Measurements from ENCODE around the gene HSPA12A. TPM values are rescaled to one million over a fixed set of nuclear protein-coding genes. Genes with fewer than 3 reads are reported as not detected.

HSPA12A gene
- polyA plus RNA-seq, 1 donor (not counting 4 experiments of a cell fraction or from before 2014, with no cell fraction given) = 8.1 TPM

- dilution Hi-C loops (cut with MboI; ENCODE audit: extremely low pct_ligation_motif_present, low sequenced_read_pairs) = no loop called here
- no peak for FAIRE-seq
Measured at GRCh38 chr10:116747325-116747724, 5.0 kb upstream of the HSPA12A start.

DNA sequence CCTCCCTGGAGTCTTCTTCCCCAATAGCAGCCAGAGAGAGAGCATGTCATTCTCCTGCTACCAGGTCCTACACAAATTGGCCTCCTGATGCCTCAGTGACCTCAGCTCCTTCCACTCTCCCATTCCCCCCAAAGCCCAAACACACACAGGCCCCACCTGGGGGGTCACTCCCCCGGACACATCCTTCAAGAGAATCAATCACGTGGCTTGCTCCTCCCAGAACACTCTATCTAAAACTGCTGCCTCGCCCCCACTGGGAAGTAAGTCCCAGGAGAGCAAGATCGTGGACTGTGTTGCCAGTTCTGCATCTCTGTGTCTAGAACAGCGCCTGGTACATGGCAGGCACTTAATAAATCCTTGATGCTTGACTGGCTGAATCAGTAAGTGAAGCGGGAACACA, 2.5 kb upstream of the HSPA12A start:
- dilution Hi-C loops (cut with MboI; ENCODE audit: extremely low pct_ligation_motif_present, low sequenced_read_pairs) = no loop called here
- Histone ChIP-seq H3K36me3 (ENCODE audit: control insufficient read depth in 2 of 2, extremely low read depth in 1 of 2, insufficient read depth in 2 of 2, low read length in 2 of 2) (no peaks in the 10 kb centered on the region), H3K27me3 (ENCODE audit: control insufficient read depth, extremely low read depth, insufficient read depth, low read length) (no peaks in the 10 kb centered on the region), H3K4me2 (ENCODE audit: control insufficient read depth, extremely low read depth, insufficient read depth, low read depth, low read length) (no peak overlapping the region), H3K4me1 (ENCODE audit: control insufficient read depth, extremely low read depth, insufficient read depth, low read length) (peaks cover 16% of the 10 kb centered on the region), H2AFZ (ENCODE audit: control insufficient read depth, low read length) (no peak overlapping the region), H3K9me1 (ENCODE audit: control insufficient read depth, extremely low read depth, insufficient read depth, low read length) (no peaks in the 10 kb centered on the region), H3K79me2 (ENCODE audit: control insufficient read depth, insufficient read depth, low read length) (no peaks in the 10 kb centered on the region), H3K9me3 (ENCODE audit: control insufficient read depth, low read depth, low read length) (no peaks in the 10 kb centered on the region), H3K9ac (ENCODE audit: control insufficient read depth, extremely low read depth, insufficient read depth, low read length) (no peak overlapping the region), H3K4me3 (ENCODE audit: control insufficient read depth in 2 of 3, extremely low read depth in 1 of 3, insufficient read depth in 2 of 3, low read depth in 1 of 3, low read length in 3 of 3) (no peak overlapping the region), H4K20me1 (ENCODE audit: control insufficient read depth, extremely low read depth, insufficient read depth, low read length) (peaks cover 1% of the 10 kb centered on the region), H3K27ac (ENCODE audit: control insufficient read depth, insufficient read depth, low read length) (no peak overlapping the region)
- no peak for FAIRE-seq
- TF ChIP-seq, protein P1, sequence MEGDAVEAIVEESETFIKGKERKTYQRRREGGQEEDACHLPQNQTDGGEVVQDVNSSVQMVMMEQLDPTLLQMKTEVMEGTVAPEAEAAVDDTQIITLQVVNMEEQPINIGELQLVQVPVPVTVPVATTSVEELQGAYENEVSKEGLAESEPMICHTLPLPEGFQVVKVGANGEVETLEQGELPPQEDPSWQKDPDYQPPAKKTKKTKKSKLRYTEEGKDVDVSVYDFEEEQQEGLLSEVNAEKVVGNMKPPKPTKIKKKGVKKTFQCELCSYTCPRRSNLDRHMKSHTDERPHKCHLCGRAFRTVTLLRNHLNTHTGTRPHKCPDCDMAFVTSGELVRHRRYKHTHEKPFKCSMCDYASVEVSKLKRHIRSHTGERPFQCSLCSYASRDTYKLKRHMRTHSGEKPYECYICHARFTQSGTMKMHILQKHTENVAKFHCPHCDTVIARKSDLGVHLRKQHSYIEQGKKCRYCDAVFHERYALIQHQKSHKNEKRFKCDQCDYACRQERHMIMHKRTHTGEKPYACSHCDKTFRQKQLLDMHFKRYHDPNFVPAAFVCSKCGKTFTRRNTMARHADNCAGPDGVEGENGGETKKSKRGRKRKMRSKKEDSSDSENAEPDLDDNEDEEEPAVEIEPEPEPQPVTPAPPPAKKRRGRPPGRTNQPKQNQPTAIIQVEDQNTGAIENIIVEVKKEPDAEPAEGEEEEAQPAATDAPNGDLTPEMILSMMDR (optimal IDR thresholded peaks at IDR 0.05 in 1 of 3, IDR thresholded peaks at IDR 0.05 in 1 of 3, conservative IDR thresholded peaks at IDR 0.05 in 1 of 3; ENCODE audit: extremely low read depth in 1 of 3, insufficient read depth in 2 of 3, low read length in 3 of 3) = no peak
- no peak for TF ChIP-seq EZH2 (IDR thresholded peaks at IDR 0.05; ENCODE audit: low read length)
- DNase-seq (ENCODE audit: low read depth, low spot score) = no peak

More at GRCh38 chr10:116747325-116747724, 5.0 kb upstream of the HSPA12A start:
- Histone ChIP-seq H3K27ac (ENCODE audit: control insufficient read depth, insufficient read depth, low read length) (no peak overlapping the region), H3K9ac (ENCODE audit: control insufficient read depth, extremely low read depth, insufficient read depth, low read length) (no peak overlapping the region), H3K9me3 (ENCODE audit: control insufficient read depth, low read depth, low read length) (no peaks in the 10 kb centered on the region), H3K79me2 (ENCODE audit: control insufficient read depth, insufficient read depth, low read length) (no peaks in the 10 kb centered on the region), H4K20me1 (ENCODE audit: control insufficient read depth, extremely low read depth, insufficient read depth, low read length) (no peaks in the 10 kb centered on the region), H3K9me1 (ENCODE audit: control insufficient read depth, extremely low read depth, insufficient read depth, low read length) (no peaks in the 10 kb centered on the region), H3K36me3 (ENCODE audit: control insufficient read depth in 2 of 2, extremely low read depth in 1 of 2, insufficient read depth in 2 of 2, low read length in 2 of 2) (no peaks in the 10 kb centered on the region), H3K4me3 (ENCODE audit: control insufficient read depth in 2 of 3, extremely low read depth in 1 of 3, insufficient read depth in 2 of 3, low read depth in 1 of 3, low read length in 3 of 3) (no peak overlapping the region), H3K4me2 (ENCODE audit: control insufficient read depth, extremely low read depth, insufficient read depth, low read depth, low read length) (no peak overlapping the region), H3K4me1 (ENCODE audit: control insufficient read depth, extremely low read depth, insufficient read depth, low read length) (peaks cover 12% of the 10 kb centered on the region), H2AFZ (ENCODE audit: control insufficient read depth, low read length) (no peak overlapping the region), H3K27me3 (ENCODE audit: control insufficient read depth, extremely low read depth, insufficient read depth, low read length) (no peaks in the 10 kb centered on the region)
- TF ChIP-seq, protein P1 (optimal IDR thresholded peaks at IDR 0.05 in 1 of 3, IDR thresholded peaks at IDR 0.05 in 1 of 3, conservative IDR thresholded peaks at IDR 0.05 in 1 of 3; ENCODE audit: extremely low read depth in 1 of 3, insufficient read depth in 2 of 3, low read length in 3 of 3) = no peak
- TF ChIP-seq EZH2 (IDR thresholded peaks at IDR 0.05; ENCODE audit: low read length) = no peak
- DNase-seq (ENCODE audit: low read depth, low spot score) = no peak

Data from keratinocyte (primary cell).